Measurements from ENCODE around the gene POLN. TPM values are rescaled to one million over a fixed set of nuclear protein-coding genes. Genes with fewer than 3 reads are reported as not detected.
A peak's percentile ranks its signal among the peaks of the same experiment; 100 is the strongest.

Gene POLN
- polyA plus RNA-seq, 3 donors: 0.08 to 0.33 (median 0.28) TPM

GRCh38 chr4:2141762-2142451 is 100.0 kb downstream of the POLN start:
- Mint-ChIP-seq H3K4me3 (peak overlapping the region in 1 of 2 donors; percentile 6), H3K27ac (no peak overlapping the region), H3K36me3 (no peaks in the 10 kb centered on the region), H3K4me1 (no peaks in the 10 kb centered on the region), H3K9me3 (peaks cover 0 to 5% (median 0%) of the 10 kb centered on the region in 7 donors), H3K27me3 (ENCODE audit: low read depth in 3 of 3) (peaks cover 10 to 26% (median 10%) of the 10 kb centered on the region in 3 donors)
- peaks cover 0 to 1% of the 10 kb centered on the region in 2 donors for H3K27me3 ChIP-seq (ENCODE audit: control insufficient read depth in 2 of 2, insufficient read depth in 2 of 2, low read length in 2 of 2)
- no peaks in the 10 kb centered on the region for H3K9me3 ChIP-seq (replicated peaks in 1 of 2; ENCODE audit: control insufficient read depth in 1 of 2, insufficient read depth in 1 of 2, low read length in 2 of 2)
- intact Hi-C loops (cut with micrococcal nuclease): no loop called here
- H3K4me1 ChIP-seq (ENCODE audit: control insufficient read depth in 1 of 2, insufficient read depth in 2 of 2, low read length in 2 of 2): no peaks in the 10 kb centered on the region
- no peak for DNase-seq
- H3K4me2 ChIP-seq (replicated peaks; ENCODE audit: extremely low read depth, low read length, poor library complexity, severe bottlenecking): no peak overlapping the region
- H3K9ac ChIP-seq (ENCODE audit: insufficient read depth, low read length, poor library complexity, severe bottlenecking): no peak overlapping the region
- no peaks in the 10 kb centered on the region for H3K36me3 ChIP-seq (replicated peaks in 1 of 2; ENCODE audit: control insufficient read depth in 1 of 2, insufficient read depth in 2 of 2, low read length in 2 of 2)
- no peaks in the 10 kb centered on the region for H3K79me2 ChIP-seq (ENCODE audit: insufficient read depth, low read length)
- H3K4me3 ChIP-seq (replicated peaks in 1 of 3; ENCODE audit: low read depth in 2 of 3, low read length in 3 of 3): no peak overlapping the region
- H2AFZ ChIP-seq (ENCODE audit: insufficient read depth, low read depth, low read length, poor library complexity, severe bottlenecking): no peak overlapping the region
- no peak for TF ChIP-seq CTCF (IDR thresholded peaks at IDR 0.05)
- H3K27ac ChIP-seq (ENCODE audit: low read depth in 1 of 2, low read length in 2 of 2): no peak overlapping the region
- WGBS (ENCODE audit: insufficient coverage): 85% methylated on average over 6 of the region's 7 CpGs
- no peaks in the 10 kb centered on the region for H4K20me1 ChIP-seq (ENCODE audit: insufficient read depth, low read length)

GRCh38 chr4:2141022-2141761 is 100.7 kb downstream of the POLN start:
- H3K4me3 ChIP-seq (replicated peaks in 1 of 3; ENCODE audit: low read depth in 2 of 3, low read length in 3 of 3): no peak overlapping the region
- H2AFZ ChIP-seq (ENCODE audit: insufficient read depth, low read depth, low read length, poor library complexity, severe bottlenecking): no peak overlapping the region
- H3K36me3 Mint-ChIP-seq: no peaks in the 10 kb centered on the region
- DNase-seq: no peak
- no peak overlapping the region for H3K4me3 Mint-ChIP-seq
- H4K20me1 ChIP-seq (ENCODE audit: insufficient read depth, low read length): no peaks in the 10 kb centered on the region
- no peaks in the 10 kb centered on the region for H3K36me3 ChIP-seq (replicated peaks in 1 of 2; ENCODE audit: control insufficient read depth in 1 of 2, insufficient read depth in 2 of 2, low read length in 2 of 2)
- no peaks in the 10 kb centered on the region for H3K9me3 ChIP-seq (replicated peaks in 1 of 2; ENCODE audit: control insufficient read depth in 1 of 2, insufficient read depth in 1 of 2, low read length in 2 of 2)
- H3K4me1 ChIP-seq (ENCODE audit: control insufficient read depth in 1 of 2, insufficient read depth in 2 of 2, low read length in 2 of 2): no peaks in the 10 kb centered on the region
- no peak overlapping the region for H3K9ac ChIP-seq (ENCODE audit: insufficient read depth, low read length, poor library complexity, severe bottlenecking)
- H3K27me3 ChIP-seq (ENCODE audit: control insufficient read depth in 2 of 2, insufficient read depth in 2 of 2, low read length in 2 of 2): peaks cover 0 to 4% of the 10 kb centered on the region in 2 donors
- intact Hi-C loops (cut with micrococcal nuclease): no loop called here
- WGBS (ENCODE audit: insufficient coverage): 90% methylated on average over 7 of the region's 8 CpGs
- H3K27ac ChIP-seq (ENCODE audit: low read depth in 1 of 2, low read length in 2 of 2): no peak overlapping the region
- H3K27ac Mint-ChIP-seq: no peak overlapping the region
- H3K4me1 Mint-ChIP-seq: no peaks in the 10 kb centered on the region
- peaks cover 11 to 28% (median 11%) of the 10 kb centered on the region in 3 donors for H3K27me3 Mint-ChIP-seq (ENCODE audit: low read depth in 3 of 3)
- no peak overlapping the region for H3K4me2 ChIP-seq (replicated peaks; ENCODE audit: extremely low read depth, low read length, poor library complexity, severe bottlenecking)
- TF ChIP-seq CTCF (IDR thresholded peaks at IDR 0.05): no peak
- H3K79me2 ChIP-seq (ENCODE audit: insufficient read depth, low read length): no peaks in the 10 kb centered on the region
- peaks cover 0 to 5% (median 0%) of the 10 kb centered on the region in 7 donors for H3K9me3 Mint-ChIP-seq

Data from CD14-positive monocyte (primary cell).